Suprapubic skin (tissue), 3 donors: Measurements from ENCODE around the gene PELO.

Experiments
- EP300 ChIP-seq: sonication (generic); formaldehyde crosslinking; IDR thresholded peaks from one replicate; pipeline ENCODE4 v1.6.1; 2017; ENCODE audit warnings: antibody characterized with exemption
- TF ChIP-seq, protein P1 (sequence below), 2 donors: fragments of 200-600 bp in 1 of 2; fragments of 450-650 bp in 1 of 2; sonication (generic) in 1 of 2; IDR thresholded peaks; one replicate each; pipeline ENCODE4 v1.5.1; 2016 to 2019; ENCODE audit warnings: antibody characterized with exemption in 2 of 2, mild to moderate bottlenecking in 1 of 2, moderate library complexity in 1 of 2

DNA sequence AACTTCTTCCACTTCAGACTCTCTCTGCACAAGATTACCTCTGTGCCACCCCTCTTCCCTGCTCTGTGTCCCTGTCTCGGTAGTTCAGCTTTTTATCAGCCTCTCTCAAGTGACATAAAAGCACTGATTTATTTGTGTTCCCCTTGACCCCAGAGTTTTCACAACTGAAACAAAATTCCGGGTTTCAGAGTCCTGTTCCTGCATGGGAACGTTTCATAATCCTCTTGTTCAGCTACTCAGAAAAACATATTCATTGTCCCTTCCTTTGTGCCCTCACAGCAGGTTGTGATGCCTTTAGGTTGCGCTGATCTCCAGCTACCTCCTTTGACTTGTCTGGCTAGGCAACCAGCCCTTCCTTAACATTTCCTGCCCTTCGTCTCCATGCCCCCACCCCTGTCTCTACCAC is 13.7 kb upstream of the PELO start:
- TF ChIP-seq, protein P1, sequence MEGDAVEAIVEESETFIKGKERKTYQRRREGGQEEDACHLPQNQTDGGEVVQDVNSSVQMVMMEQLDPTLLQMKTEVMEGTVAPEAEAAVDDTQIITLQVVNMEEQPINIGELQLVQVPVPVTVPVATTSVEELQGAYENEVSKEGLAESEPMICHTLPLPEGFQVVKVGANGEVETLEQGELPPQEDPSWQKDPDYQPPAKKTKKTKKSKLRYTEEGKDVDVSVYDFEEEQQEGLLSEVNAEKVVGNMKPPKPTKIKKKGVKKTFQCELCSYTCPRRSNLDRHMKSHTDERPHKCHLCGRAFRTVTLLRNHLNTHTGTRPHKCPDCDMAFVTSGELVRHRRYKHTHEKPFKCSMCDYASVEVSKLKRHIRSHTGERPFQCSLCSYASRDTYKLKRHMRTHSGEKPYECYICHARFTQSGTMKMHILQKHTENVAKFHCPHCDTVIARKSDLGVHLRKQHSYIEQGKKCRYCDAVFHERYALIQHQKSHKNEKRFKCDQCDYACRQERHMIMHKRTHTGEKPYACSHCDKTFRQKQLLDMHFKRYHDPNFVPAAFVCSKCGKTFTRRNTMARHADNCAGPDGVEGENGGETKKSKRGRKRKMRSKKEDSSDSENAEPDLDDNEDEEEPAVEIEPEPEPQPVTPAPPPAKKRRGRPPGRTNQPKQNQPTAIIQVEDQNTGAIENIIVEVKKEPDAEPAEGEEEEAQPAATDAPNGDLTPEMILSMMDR (IDR thresholded peaks at IDR 0.05) = no peak
- TF ChIP-seq EP300 = no peak
